Measurements from ENCODE around the gene CLDN15. TPM values are rescaled to one million over a fixed set of nuclear protein-coding genes. Genes with fewer than 3 reads are reported as not detected.
A peak's percentile ranks its signal among the peaks of the same experiment; 100 is the strongest.

CLDN15 gene
- polyA plus RNA-seq, 1 experiment, result 3.7 TPM

- POLR2A ChIA-PET, result no interaction called here
- peaks cover 18% of the 10 kb centered on the region for H3K36me3 ChIP-seq (ENCODE audit: control insufficient read depth, insufficient read depth, low read length)
- DNase-seq (ENCODE audit: low read depth), result peak; percentile 47
These were observed 7.0 kb upstream of the CLDN15 start, which contains the start of gene FIS1 for GRCh38 chr7:101244375-101245146. TSS of gene FIS1 (minus strand) at chr7:101245081. CDS start at chr7:101245004, 77 bp downstream.

GRCh38 chr7:101243646-101244374 lies 6.2 kb upstream of the CLDN15 start:
- no peak for DNase-seq (ENCODE audit: low read depth)
- ChIA-PET CTCF (interaction anchor here (0.6 to 2.4 kb wide), 29 partner anchors 9 to 1178 kb away, joined by 3 to 22 read pairs (median 3); partner anchors contain the start of genes ACHE, PLOD3 and ZNHIT1), POLR2A (no interaction called here)
- TF ChIP-seq CTCF (IDR thresholded peaks at IDR 0.05; ENCODE audit: insufficient read depth, low read depth, low read length), result no peak
- H3K27me3 ChIP-seq (ENCODE audit: control insufficient read depth, insufficient read depth, low read length), result no peaks in the 10 kb centered on the region
- peaks cover 20% of the 10 kb centered on the region for H3K36me3 ChIP-seq (ENCODE audit: control insufficient read depth, insufficient read depth, low read length)
- peak overlapping the region; percentile 60 for H3K4me3 ChIP-seq (ENCODE audit: low read depth, low read length)

More at GRCh38 chr7:101244375-101245146, 7.0 kb upstream of the CLDN15 start, which contains the start of gene FIS1:
- peak within 1 kb of the TSS; percentile 60 for H3K4me3 ChIP-seq (ENCODE audit: low read depth, low read length)
- no peaks in the 10 kb centered on the region for H3K27me3 ChIP-seq (ENCODE audit: control insufficient read depth, insufficient read depth, low read length)
- TF ChIP-seq CTCF (IDR thresholded peaks at IDR 0.05; ENCODE audit: insufficient read depth, low read depth, low read length), result peak; percentile 92
- CTCF ChIA-PET, result interaction anchor here (0.7 to 2.4 kb wide), 26 partner anchors 9 to 349 kb away, joined by 3 to 22 read pairs (median 4); partner anchors contain the start of genes ACHE, PLOD3 and ZNHIT1

GRCh38 chr7:101241443-101242349 lies 4.1 kb upstream of the CLDN15 start:
- Histone ChIP-seq H3K36me3 (ENCODE audit: control insufficient read depth, insufficient read depth, low read length) (peaks cover 25% of the 10 kb centered on the region), H3K4me3 (ENCODE audit: low read depth, low read length) (no peak overlapping the region), H3K27me3 (ENCODE audit: control insufficient read depth, insufficient read depth, low read length) (no peaks in the 10 kb centered on the region)
- TF ChIP-seq CTCF (IDR thresholded peaks at IDR 0.05; ENCODE audit: insufficient read depth, low read depth, low read length), result no peak
- POLR2A ChIA-PET, result no interaction called here
- CTCF ChIA-PET, result no interaction called here
- no peak for DNase-seq (ENCODE audit: low read depth)

- Histone ChIP-seq H3K36me3 (ENCODE audit: control insufficient read depth, insufficient read depth, low read length) (peaks cover 26% of the 10 kb centered on the region), H3K27me3 (ENCODE audit: control insufficient read depth, insufficient read depth, low read length) (no peaks in the 10 kb centered on the region), H3K4me3 (ENCODE audit: low read depth, low read length) (no peak overlapping the region)
- no peak for DNase-seq (ENCODE audit: low read depth)
- ChIA-PET POLR2A (no interaction called here), CTCF (no interaction called here)
- TF ChIP-seq CTCF (IDR thresholded peaks at IDR 0.05; ENCODE audit: insufficient read depth, low read depth, low read length), result no peak
These were observed 3.4 kb upstream of the CLDN15 start for GRCh38 chr7:101241015-101241363.
